GM18505 (cell line): ENCODE measurements around the gene TMEM9B.

ENCODE experiments used
- ATAC-seq: cut with Tn5 transposase; IDR thresholded peaks from one replicate; pipeline ENCODE4 v1.9.1; 2021; ENCODE audit not compliant: unreplicated experiment
- POLR2A ChIP-seq: IDR thresholded peaks from 4 replicates; pipeline ENCODE4 v1.6.1; 2011; ENCODE audit warnings: borderline replicate concordance; ENCODE audit not compliant: insufficient read depth, insufficient read length; ENCODE audit errors: extremely low read depth

Gene TMEM9B

DNA sequence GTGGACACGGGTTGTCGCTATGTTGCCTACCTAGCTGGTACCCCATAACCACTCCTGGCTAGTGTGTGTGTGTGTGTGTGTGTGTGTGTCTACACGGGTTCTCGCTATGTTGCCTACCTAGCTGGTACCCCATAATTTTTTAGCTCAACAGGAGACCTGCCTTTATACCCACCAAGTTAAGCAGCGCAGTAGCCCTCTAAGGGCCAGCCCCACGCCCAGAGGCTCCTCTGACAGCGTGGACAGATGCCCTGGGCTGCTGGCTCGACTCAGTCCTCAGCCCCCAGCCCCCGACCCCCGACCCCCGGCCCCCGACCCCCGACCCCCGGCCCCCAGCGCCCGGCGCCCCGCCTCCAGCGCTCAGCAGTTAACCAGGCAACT is 53.6 kb downstream of the TMEM9B start:
- no peak for ATAC-seq
- no peak for TF ChIP-seq POLR2A

- TF ChIP-seq POLR2A: no peak
- ATAC-seq: no peak
Measured at GRCh38 chr11:8908099-8908498, 56.1 kb downstream of the TMEM9B start.

- ATAC-seq: no peak
- no peak for TF ChIP-seq POLR2A
Measured at GRCh38 chr11:8907116-8907515, 57.1 kb downstream of the TMEM9B start.

- TF ChIP-seq POLR2A: no peak
- ATAC-seq: no peak
Measured at GRCh38 chr11:8905528-8906165, 58.6 kb downstream of the TMEM9B start.

DNA sequence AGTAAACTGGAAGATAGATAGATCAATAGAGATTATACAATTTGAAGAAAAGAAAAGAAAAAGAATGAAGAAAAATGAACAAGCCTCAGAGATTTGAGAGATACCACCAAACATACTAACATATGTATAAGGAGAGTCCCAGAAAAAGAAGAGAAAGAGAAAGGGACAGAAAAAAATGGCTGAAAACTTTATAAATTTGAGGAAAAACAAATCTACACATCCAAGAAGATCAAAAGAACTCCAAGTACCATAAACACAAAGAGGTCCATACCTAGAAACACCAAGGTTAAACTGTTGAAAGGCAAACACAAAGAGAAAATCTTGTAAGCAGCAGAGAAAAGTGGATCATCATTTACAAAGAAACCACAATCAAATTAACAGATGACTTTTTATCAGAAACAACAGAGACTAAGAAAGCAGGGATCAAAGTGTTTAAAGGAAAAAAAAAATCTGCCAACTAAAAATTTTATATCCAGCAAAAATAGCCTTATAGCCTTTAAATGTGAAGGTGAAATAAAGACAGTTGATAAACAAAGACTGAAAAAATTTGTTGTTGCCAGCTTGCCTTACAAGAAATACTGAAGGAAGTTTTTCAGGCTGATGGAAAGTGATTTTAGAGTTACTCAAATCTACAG is 65.0 kb downstream of the TMEM9B start:
- TF ChIP-seq POLR2A: no peak
- no peak for ATAC-seq
